Epithelial cell of prostate (primary cell): ENCODE data around the gene MMP24OS.
A peak's percentile ranks its signal among the peaks of the same experiment; 100 is the strongest.
"Not testable (repeated sequence)": the region's sequence is repeated elsewhere in the genome, so short reads cannot be mapped to it uniquely, and the experiment has no call there.

Experiments
- DNase-seq: peaks from one replicate; pipeline ENCODE4 v3.0.0-alpha.2; 2011; ENCODE audit warnings: low read depth, low spot score
- H3K27ac ChIP-seq: fragments of 450-650 bp; 2 replicates; pipeline ENCODE4 v1.5.1; 2017; ENCODE audit warnings: mild to moderate bottlenecking

MMP24OS gene

GRCh38 chr20:35280523-35280922 lies 2.6 kb upstream of the MMP24OS start:
- H3K27ac ChIP-seq = peak overlapping the region; percentile 98
- DNase-seq = no peak

GRCh38 chr20:35279533-35280174 lies 1.7 kb upstream of the MMP24OS start:
- H3K27ac ChIP-seq = peak overlapping the region; percentile 98
- DNase-seq = no peak

- DNase-seq = no peak
- peak overlapping the region; percentile 98 for H3K27ac ChIP-seq
These were observed 1.1 kb upstream of the MMP24OS start for GRCh38 chr20:35279040-35279439.

GRCh38 chr20:35277127-35277526 lies 795 bp downstream of the MMP24OS start:
- H3K27ac ChIP-seq = peak overlapping the region; percentile 98
- no peak for DNase-seq

GRCh38 chr20:35276408-35276807 lies 1.5 kb downstream of the MMP24OS start:
- peak overlapping the region; percentile 98 for H3K27ac ChIP-seq
- DNase-seq = no peak

GRCh38 chr20:35275741-35276251 lies 2.1 kb downstream of the MMP24OS start:
- DNase-seq = no peak
- H3K27ac ChIP-seq = no peak overlapping the region

GRCh38 chr20:35274172-35275092 lies 3.5 kb downstream of the MMP24OS start:
- DNase-seq = no peak
- H3K27ac ChIP-seq = no peak overlapping the region

- DNase-seq = no peak
These were observed 4.3 kb downstream of the MMP24OS start for GRCh38 chr20:35273449-35274171.

GRCh38 chr20:35271904-35272303 lies 6.0 kb downstream of the MMP24OS start:
- no peak for DNase-seq
- H3K27ac ChIP-seq = no peak overlapping the region

More at GRCh38 chr20:35273449-35274171, 4.3 kb downstream of the MMP24OS start:
- no peak overlapping the region for H3K27ac ChIP-seq

- no peak overlapping the region for H3K27ac ChIP-seq
- DNase-seq = no peak
These were observed 6.6 kb downstream of the MMP24OS start for GRCh38 chr20:35271073-35271882.

- DNase-seq = no peak
- no peak overlapping the region for H3K27ac ChIP-seq
These were observed 7.7 kb downstream of the MMP24OS start for GRCh38 chr20:35270021-35270902.

GRCh38 chr20:35269055-35269781 lies 8.7 kb downstream of the MMP24OS start:
- no peak for DNase-seq
- H3K27ac ChIP-seq = no peak overlapping the region

- no peak overlapping the region for H3K27ac ChIP-seq
- DNase-seq = no peak
These were observed 10.8 kb downstream of the MMP24OS start for GRCh38 chr20:35267092-35267491.

- no peak for DNase-seq
- H3K27ac ChIP-seq = no peak overlapping the region
These were observed 13.2 kb downstream of the MMP24OS start for GRCh38 chr20:35264755-35265154.

- H3K27ac ChIP-seq = peak overlapping the region; percentile 73
- no peak for DNase-seq
These were observed 14.2 kb downstream of the MMP24OS start for GRCh38 chr20:35263532-35264341.

GRCh38 chr20:35262731-35263531 lies 15.0 kb downstream of the MMP24OS start:
- H3K27ac ChIP-seq = peak overlapping the region; percentile 73

More at GRCh38 chr20:35262731-35263531, 15.0 kb downstream of the MMP24OS start:
- DNase-seq = not testable (repeated sequence)
